LoVo (cell line): Measurements from ENCODE around the gene RAD50.
"Not testable (repeated sequence)": the region's sequence is repeated elsewhere in the genome, so short reads cannot be mapped to it uniquely, and the experiment has no call there.

ENCODE experiments used
- DNase-seq: peaks from one replicate; pipeline ENCODE4 v3.0.0-alpha.2; 2016; ENCODE audit warnings: low spot score

RAD50 gene

GRCh38 chr5:132557478-132558172 is 848 bp downstream of the RAD50 start:
- peak; percentile 82 for DNase-seq

DNA sequence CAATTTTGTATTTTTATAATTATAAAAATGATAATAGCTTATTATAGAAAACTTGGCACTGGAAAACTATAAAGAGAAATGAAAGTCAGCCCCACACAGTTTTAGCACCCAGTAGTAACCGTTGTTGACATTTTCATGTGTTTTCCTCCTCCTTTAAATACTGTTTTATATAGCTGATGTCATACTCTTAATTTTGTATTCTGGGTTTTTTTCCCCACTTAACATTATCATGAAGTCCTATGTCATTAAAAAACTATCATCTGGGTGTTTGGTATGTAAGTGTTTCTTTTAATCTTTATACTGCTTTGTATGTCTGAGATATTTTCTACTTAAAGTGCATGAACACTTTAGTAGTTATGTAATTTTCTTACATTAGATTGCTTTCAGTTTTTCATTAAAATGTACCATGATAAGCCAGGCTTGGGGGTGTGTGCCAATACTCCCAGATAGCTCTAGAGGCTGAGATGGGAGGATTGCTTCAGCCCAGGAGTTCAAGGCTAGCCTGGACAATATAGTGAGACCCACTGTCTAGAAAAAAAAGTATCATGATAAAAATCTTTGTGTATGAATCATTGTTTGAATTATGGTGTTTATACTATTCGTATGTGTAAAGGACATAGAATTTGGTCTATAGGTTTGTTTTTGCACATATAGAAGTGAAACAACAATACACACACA is 2.7 kb downstream of the RAD50 start:
- DNase-seq, result no peak

DNA sequence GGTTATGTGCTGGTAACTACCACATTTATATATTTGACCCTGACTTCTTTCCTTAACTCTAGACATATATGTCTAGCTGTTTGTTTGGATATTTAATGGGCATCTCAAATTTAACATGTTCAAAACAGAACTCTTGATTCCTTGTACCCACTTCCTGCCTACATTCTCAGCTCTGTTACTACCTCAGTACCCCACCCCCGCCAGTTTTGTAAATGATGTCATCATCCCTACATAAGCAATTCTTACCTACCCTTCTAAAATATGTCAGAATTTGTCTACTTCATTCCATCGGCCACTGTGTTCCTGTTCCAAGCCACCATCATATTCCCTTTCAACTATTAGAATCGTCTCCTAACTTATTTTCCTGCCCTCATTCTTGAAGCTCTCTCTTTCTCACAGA is 4.8 kb downstream of the RAD50 start:
- DNase-seq, result no peak

DNA sequence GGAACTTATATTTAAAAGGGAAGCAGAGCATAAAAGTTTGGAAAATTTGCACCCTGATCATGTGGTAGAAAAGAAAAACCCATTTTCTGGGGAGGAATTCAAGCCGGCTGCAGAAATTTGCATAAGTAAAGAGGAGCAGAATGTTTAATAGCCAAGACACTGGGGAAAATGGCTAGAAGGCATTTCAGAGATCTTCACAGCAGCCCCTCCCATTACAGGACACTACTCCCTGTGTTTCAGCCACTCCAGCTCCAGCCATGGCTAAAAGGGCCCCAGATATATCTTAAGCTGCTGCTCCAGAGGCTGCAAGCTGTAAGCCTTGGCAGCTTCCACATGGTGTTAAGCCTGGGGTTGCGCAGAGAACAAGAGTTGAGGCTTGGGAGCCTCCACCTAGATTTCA is 7.8 kb downstream of the RAD50 start:
- not testable (repeated sequence) for DNase-seq

DNA sequence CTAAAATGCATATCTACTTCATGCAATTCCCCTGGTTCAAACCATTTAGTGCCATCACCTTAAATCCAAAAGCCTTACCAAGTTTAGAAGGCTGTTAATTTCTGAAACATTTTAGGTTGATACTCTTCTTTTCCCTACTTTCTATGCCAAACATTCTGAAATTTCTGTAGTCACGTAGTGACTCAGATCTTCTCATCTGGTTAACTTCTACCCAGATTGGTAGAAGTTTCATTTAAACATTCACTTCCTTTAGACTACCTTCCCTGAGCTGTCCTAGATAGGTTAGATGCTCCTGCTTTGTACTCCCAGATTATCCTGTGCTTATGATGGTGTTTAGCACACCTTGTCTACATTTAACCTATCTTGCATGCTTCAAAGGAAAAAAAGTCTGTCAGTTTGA is 9.9 kb downstream of the RAD50 start:
- no peak for DNase-seq

- DNase-seq, result no peak
These were observed 19.3 kb downstream of the RAD50 start for GRCh38 chr5:132576123-132576522.

GRCh38 chr5:132584560-132584959 is 27.8 kb downstream of the RAD50 start:
- not testable (repeated sequence) for DNase-seq

GRCh38 chr5:132586063-132586462 is 29.3 kb downstream of the RAD50 start:
- no peak for DNase-seq

GRCh38 chr5:132589467-132589866 is 32.7 kb downstream of the RAD50 start:
- DNase-seq, result no peak

GRCh38 chr5:132591145-132591544 is 34.4 kb downstream of the RAD50 start:
- DNase-seq, result no peak

DNA sequence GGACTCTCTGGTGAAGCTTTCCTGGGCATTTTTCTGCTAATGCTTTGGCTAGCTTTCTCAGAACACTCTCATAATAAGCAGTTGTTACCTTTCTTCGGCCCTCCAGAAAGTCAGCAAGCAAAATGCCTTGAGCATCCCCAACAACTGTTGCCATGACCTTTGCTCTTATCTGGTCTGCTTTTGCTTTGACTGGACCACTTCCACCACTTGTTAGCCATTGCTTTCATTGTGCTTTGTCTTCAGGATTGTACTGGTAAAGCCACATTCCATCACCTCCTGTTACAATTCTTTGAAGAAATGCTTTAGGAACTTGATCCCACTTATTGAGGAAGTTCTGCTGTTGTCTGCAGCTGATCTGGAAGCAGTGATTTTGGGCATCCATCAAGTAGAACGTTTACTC is 35.7 kb downstream of the RAD50 start:
- no peak for DNase-seq

DNA sequence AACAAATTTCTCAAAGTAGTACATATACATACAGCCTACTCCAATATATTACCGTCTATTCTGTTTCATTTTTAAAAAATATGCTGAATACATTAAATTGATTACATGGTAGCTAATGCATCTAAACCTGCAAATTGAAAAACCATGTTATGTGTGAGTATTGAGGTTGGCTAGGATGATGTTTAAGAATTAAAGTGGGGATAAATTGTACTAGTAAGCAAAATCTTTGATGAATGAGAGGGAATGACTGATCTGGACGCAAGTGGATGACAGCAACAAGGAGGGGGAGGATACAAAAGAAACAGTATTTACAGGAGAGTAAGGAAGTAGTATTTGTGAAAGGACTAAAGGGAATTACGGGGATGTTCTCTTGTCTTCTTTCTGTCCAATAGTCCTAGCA is 37.4 kb downstream of the RAD50 start:
- no peak for DNase-seq

DNA sequence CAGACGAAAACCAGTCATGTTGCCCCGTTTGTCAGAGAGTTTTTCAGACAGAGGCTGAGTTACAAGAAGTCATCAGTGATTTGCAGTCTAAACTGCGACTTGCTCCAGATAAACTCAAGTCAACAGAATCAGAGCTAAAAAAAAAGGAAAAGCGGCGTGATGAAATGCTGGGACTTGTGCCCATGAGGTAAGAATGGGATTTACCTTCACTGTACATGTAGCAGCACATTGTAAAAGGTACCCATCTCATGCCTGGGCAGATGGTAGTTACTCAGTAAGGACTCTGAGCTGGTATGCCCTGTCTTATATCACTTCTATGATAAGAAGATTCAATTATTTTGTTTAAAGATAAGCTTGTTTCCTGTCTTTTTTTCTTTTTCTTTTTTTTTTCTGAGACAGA is 38.8 kb downstream of the RAD50 start:
- no peak for DNase-seq

GRCh38 chr5:132601071-132601728 is 44.4 kb downstream of the RAD50 start:
- DNase-seq, result no peak

- DNase-seq, result no peak
These were observed 50.3 kb downstream of the RAD50 start for GRCh38 chr5:132607095-132607494.

DNA sequence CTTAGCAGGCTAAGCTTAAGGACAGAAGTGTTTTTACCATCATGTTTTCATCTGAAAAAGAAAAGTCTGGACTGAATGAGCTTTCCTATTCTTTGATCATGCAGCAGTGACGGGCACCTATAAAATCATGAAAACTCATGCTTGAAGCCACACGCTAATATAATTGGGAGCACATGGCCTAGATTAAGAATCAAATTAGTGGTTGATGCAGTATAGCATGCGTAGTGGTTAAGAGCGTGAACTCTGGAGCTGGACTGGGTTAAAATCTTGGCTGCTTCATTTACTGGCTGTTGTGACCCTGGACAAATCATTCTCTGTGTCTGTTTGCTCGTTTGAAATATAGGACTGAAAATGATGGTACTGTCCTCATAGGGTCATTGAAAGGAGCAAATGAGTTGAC is 51.3 kb downstream of the RAD50 start:
- DNase-seq, result no peak

GRCh38 chr5:132611965-132612364 is 55.2 kb downstream of the RAD50 start:
- DNase-seq, result no peak

DNA sequence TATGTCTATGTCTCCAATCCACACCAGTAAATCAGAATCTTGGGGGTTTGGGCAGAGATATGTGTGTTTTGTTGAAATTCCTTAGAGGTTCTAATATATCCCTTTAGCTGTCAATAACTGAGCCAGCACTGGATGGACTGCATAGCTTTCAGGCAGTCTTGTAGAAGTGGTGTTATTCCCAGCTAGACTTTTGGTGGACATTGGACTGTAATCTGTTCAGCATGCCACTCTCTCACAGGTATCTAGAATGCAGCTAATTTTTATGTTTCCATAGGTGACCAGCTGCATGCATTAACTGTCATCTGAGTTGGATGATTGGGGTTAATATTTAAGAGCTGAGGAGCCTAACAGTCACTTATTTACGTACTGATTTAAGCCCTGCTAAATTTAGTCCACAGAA is 56.1 kb downstream of the RAD50 start:
- DNase-seq, result no peak

- DNase-seq, result no peak
These were observed 64.9 kb downstream of the RAD50 start for GRCh38 chr5:132621699-132622098.

DNA sequence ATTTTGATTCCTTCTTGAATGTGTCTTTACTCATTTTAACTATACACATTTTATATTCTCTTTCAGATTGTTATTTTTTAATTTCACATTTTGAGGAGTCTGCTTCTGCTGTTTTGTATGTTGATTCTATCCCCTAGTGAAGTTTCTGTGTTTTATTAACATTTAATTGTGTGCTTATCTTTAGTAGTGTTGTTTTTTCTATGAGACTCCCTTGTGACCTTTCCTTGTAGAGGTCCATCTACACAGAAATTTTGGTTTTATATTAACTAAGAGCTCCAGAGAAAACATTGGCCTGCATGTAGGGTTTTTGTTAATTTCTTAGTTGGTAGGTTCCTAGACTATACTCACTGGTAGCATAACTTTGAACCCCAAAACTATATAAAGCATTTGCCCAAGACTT is 65.8 kb downstream of the RAD50 start:
- no peak for DNase-seq

GRCh38 chr5:132627470-132627869 is 70.7 kb downstream of the RAD50 start:
- DNase-seq, result no peak

GRCh38 chr5:132628814-132629213 is 72.0 kb downstream of the RAD50 start:
- DNase-seq, result no peak

DNA sequence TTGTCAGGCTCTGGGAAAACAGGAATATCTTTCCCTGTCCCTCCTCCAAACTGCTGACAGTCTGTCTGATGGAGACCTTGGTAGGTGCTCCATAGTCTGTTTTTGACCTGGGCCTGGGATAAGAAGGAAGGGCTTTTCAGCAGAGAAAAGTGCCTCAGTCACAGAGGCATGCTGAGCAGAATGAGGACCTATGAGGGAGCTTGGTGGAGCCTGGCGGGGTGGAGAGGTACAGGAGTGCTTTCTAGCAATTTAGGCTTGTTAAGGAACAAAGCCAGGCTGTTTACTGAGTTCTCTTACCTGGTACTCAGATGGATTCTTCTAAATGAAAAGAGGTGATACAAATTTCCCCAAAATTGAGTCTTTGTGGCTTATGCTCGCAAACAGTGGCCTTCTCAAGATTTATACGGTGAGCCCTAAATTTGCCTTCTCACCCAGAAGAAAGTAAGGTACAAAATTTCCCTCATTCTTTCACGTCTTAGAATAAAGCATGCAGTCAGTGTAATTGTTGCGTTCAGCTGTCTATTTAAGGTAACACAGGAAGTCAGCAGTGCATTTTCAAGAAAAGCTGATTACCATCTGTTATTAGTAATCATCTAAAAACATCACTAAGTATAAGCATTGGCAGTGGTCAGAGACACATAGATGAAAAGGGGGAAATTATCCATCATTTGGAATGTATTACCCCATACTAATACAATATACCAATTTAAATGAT is 72.6 kb downstream of the RAD50 start:
- no peak for DNase-seq
